K562 (cell line): Measurements from ENCODE around the gene DNAH3. TPM values are rescaled to one million over a fixed set of nuclear protein-coding genes. Genes with fewer than 3 reads are reported as not detected.
A peak's percentile ranks its signal among the peaks of the same experiment; 100 is the strongest.

Experiments used
- CBX1 ChIP-seq: sonication (generic); IDR thresholded peaks from 2 replicates; pipeline ENCODE4 v1.6.1; 2016; ENCODE audit warnings: antibody characterized with exemption, low read depth, mild to moderate bottlenecking
- DDX20 ChIP-seq: fragments of 450-650 bp; IDR thresholded peaks from 2 replicates; pipeline ENCODE4 v1.6.1; 2016; ENCODE audit warnings: missing genetic modification characterization, low read depth, mild to moderate bottlenecking, missing compliant biosample characterization, moderate library complexity
- FOXJ3 ChIP-seq: sonication (generic); formaldehyde crosslinking; IDR thresholded peaks from 2 replicates; pipeline ENCODE4 v1.4.0; 2020; ENCODE audit warnings: mild to moderate bottlenecking, missing genetic modification reagents
- GTF2F1 ChIP-seq: IDR thresholded peaks from 2 replicates; pipeline ENCODE4 v1.6.1; 2011; ENCODE audit warnings: low read depth, low read length, improper control_type of control experiment
- HOXB6 ChIP-seq: fragments of 250-450 bp; sonication (Bioruptor Pico); IDR thresholded peaks from 2 replicates; pipeline ENCODE4 v1.5.1; 2022; ENCODE audit warnings: mild to moderate bottlenecking, borderline replicate concordance
- KAT2B ChIP-seq: IDR thresholded peaks from one replicate; pipeline ENCODE4 v1.6.1; 2012; ENCODE audit warnings: low read depth, mild to moderate bottlenecking, control low read depth, inconsistent platforms, low read length, moderate library complexity
- KLF13 ChIP-seq: fragments of 450-650 bp; IDR thresholded peaks from 2 replicates; pipeline ENCODE4 v1.6.1; 2016; ENCODE audit warnings: missing genetic modification characterization, low read depth, mild to moderate bottlenecking, missing compliant biosample characterization, moderate library complexity, borderline replicate concordance
- LCOR ChIP-seq: sonication (generic); formaldehyde crosslinking; IDR thresholded peaks from 2 replicates; pipeline ENCODE4 v1.8.0; 2022; ENCODE audit warnings: mild to moderate bottlenecking, missing genetic modification reagents
- NR1H2 ChIP-seq: sonication (generic); formaldehyde crosslinking; IDR thresholded peaks from 2 replicates; pipeline ENCODE4 v1.4.0; 2020; ENCODE audit warnings: mild to moderate bottlenecking, missing genetic modification reagents
- NR2C1 ChIP-seq, 2 experiments: fragments of 450-650 bp; IDR thresholded peaks; 2 replicates each; pipeline ENCODE4 v1.6.1; 2017; ENCODE audit warnings: mild to moderate bottlenecking in 2 of 2, antibody characterized with exemption in 1 of 2, inconsistent platforms in 1 of 2, missing compliant biosample characterization in 1 of 2, missing genetic modification characterization in 1 of 2
- POU5F1 ChIP-seq: fragments of 150-350 bp; IDR thresholded peaks from 2 replicates; pipeline ENCODE4 v1.6.1; 2014; ENCODE audit warnings: borderline replicate concordance, low read length, low read depth, mild to moderate bottlenecking; ENCODE audit not compliant: partially characterized antibody
- RAD51 ChIP-seq: fragments of 450-650 bp; IDR thresholded peaks from 2 replicates; pipeline ENCODE4 v1.7.1; 2016; ENCODE audit warnings: low read depth, mild to moderate bottlenecking, borderline replicate concordance
- SAFB2 ChIP-seq: fragments of 200-400 bp; formaldehyde crosslinking; IDR thresholded peaks from 2 replicates; pipeline ENCODE4 v1.6.1; 2018; ENCODE audit warnings: borderline replicate concordance, low read length, low read depth, moderate library complexity; ENCODE audit not compliant: severe bottlenecking
- SIN3B ChIP-seq: fragments of 450-650 bp; IDR thresholded peaks from 2 replicates; pipeline ENCODE4 v1.6.1; 2017; ENCODE audit warnings: low read depth, mild to moderate bottlenecking, moderate library complexity
- STAG1 ChIP-seq: sonication (generic); formaldehyde crosslinking; IDR thresholded peaks from 2 replicates; pipeline ENCODE4 v1.5.0; 2020; ENCODE audit warnings: missing genetic modification reagents, borderline replicate concordance
- YY1 ChIP-seq, 3 experiments: IDR thresholded peaks; 2 replicates each; pipeline ENCODE4 v1.6.1; 2011; ENCODE audit warnings: low read length in 2 of 3, mild to moderate bottlenecking in 2 of 3, moderate library complexity in 2 of 3, borderline replicate concordance in 1 of 3, control low read depth in 1 of 3, low read depth in 1 of 3; ENCODE audit not compliant: insufficient read depth in 3 of 3, insufficient replicate concordance in 2 of 3, control insufficient read depth in 1 of 3, insufficient read length in 1 of 3; ENCODE audit errors: extremely low read depth in 1 of 3
- ZBED1 ChIP-seq: IDR thresholded peaks from 2 replicates; pipeline ENCODE4 v1.6.1; 2014
- ZNF444 ChIP-seq: fragments of 250-450 bp; sonication (Bioruptor Pico); IDR thresholded peaks from 2 replicates; pipeline ENCODE4 v1.4.0; 2020; ENCODE audit warnings: mild to moderate bottlenecking, moderate library complexity
- ZNF778 ChIP-seq: fragments of 450-650 bp; formaldehyde crosslinking; IDR thresholded peaks from 2 replicates; pipeline ENCODE4 v1.4.0; 2020; ENCODE audit warnings: mild to moderate bottlenecking, moderate library complexity
- polyA plus RNA-seq, 8 experiments: library from polyadenylated mRNA; depleted of rRNA in 4 of 8; stranded (reverse) in 5 of 8; unstranded in 3 of 8; fragments of >200 nt; fragmentation: Nextera tagmentation in 2 of 8; fragmentation: Illumina TruSeq in 1 of 8; extraction: Ambion mirVana in 2 of 8; extraction: Trizol in 1 of 8; gene quantifications; 2 replicates each; pipeline versions ENCODE4 v1.2.1 to v1.2.3, GENCODE V29; 2011 to 2014; ENCODE audit warnings: inconsistent platforms in 1 of 8, missing spikeins in 1 of 8
- total RNA-seq, 7 experiments: library from RNA; depleted of rRNA in 6 of 7; stranded (reverse); fragments of >200 nt in 6 of 7; fragmentation: Illumina TruSeq in 2 of 7; extraction: Trizol in 2 of 7; gene quantifications; 2 replicates each; pipeline versions ENCODE4 v1.2.1 to v1.2.3, GENCODE V29; 2011 to 2021; ENCODE audit warnings: low replicate concordance in 1 of 7
- TF ChIP-seq, protein P1 (sequence below): fragments of 200-400 bp; formaldehyde crosslinking; IDR thresholded peaks from 2 replicates; pipeline ENCODE4 v1.6.1; 2017; ENCODE audit warnings: mild to moderate bottlenecking, low read depth, low read length, moderate library complexity
- TF ChIP-seq, protein P2 (sequence below): sonication (generic); formaldehyde crosslinking; IDR thresholded peaks from 2 replicates; pipeline ENCODE4 v1.8.0; 2022; ENCODE audit warnings: mild to moderate bottlenecking, low read depth, missing genetic modification reagents
- TF ChIP-seq, protein P3 (sequence below): IDR thresholded peaks from 2 replicates; pipeline ENCODE4 v1.6.1; 2011; ENCODE audit not compliant: insufficient read length; ENCODE audit errors: extremely low read depth
- TF ChIP-seq, protein P4 (sequence below): sonication (generic); formaldehyde crosslinking; IDR thresholded peaks from 2 replicates; pipeline ENCODE4 v1.8.0; 2022; ENCODE audit warnings: missing genetic modification reagents, mild to moderate bottlenecking, moderate library complexity, borderline replicate concordance

Gene DNAH3
- total and polyA plus RNA-seq, 9 of the 15 experiments (the other 6 are each of a cell fraction or from before 2014, with no cell fraction given): 0.32 to 0.84 (median 0.44) TPM

DNA sequence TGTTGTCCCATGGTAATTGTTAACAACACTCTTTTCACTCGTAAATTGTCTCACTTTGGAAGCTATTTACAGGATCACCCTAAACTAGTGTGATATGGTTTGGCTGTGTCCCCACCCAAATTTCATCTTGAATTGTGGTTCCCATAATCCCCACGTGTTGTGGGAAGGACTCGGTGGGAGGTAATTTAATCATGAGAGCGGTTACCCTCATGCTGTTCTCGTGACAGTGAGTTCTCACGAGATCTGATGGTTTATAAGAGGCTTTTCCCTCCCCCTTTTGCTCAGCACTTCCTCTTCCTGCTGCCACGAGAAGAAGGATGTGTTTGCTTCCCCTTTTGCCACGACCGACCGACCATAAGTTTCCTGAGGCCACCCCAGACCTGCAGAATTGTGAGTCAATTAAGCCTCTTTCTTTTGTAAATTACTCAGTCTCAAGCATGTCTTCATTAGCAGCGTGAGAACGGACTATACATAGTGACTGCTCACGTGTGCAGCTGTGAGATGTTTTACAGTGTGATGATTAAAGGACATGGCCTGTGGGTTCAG is 34.4 kb downstream of the DNAH3 start (continued):
- TF ChIP-seq, protein P1, sequence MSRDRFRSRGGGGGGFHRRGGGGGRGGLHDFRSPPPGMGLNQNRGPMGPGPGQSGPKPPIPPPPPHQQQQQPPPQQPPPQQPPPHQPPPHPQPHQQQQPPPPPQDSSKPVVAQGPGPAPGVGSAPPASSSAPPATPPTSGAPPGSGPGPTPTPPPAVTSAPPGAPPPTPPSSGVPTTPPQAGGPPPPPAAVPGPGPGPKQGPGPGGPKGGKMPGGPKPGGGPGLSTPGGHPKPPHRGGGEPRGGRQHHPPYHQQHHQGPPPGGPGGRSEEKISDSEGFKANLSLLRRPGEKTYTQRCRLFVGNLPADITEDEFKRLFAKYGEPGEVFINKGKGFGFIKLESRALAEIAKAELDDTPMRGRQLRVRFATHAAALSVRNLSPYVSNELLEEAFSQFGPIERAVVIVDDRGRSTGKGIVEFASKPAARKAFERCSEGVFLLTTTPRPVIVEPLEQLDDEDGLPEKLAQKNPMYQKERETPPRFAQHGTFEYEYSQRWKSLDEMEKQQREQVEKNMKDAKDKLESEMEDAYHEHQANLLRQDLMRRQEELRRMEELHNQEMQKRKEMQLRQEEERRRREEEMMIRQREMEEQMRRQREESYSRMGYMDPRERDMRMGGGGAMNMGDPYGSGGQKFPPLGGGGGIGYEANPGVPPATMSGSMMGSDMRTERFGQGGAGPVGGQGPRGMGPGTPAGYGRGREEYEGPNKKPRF: no peak
- TF ChIP-seq, protein P2, sequence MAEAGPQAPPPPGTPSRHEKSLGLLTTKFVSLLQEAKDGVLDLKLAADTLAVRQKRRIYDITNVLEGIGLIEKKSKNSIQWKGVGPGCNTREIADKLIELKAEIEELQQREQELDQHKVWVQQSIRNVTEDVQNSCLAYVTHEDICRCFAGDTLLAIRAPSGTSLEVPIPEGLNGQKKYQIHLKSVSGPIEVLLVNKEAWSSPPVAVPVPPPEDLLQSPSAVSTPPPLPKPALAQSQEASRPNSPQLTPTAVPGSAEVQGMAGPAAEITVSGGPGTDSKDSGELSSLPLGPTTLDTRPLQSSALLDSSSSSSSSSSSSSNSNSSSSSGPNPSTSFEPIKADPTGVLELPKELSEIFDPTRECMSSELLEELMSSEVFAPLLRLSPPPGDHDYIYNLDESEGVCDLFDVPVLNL (CRISPR knock-in tag): no peak
- TF ChIP-seq, protein P3, sequence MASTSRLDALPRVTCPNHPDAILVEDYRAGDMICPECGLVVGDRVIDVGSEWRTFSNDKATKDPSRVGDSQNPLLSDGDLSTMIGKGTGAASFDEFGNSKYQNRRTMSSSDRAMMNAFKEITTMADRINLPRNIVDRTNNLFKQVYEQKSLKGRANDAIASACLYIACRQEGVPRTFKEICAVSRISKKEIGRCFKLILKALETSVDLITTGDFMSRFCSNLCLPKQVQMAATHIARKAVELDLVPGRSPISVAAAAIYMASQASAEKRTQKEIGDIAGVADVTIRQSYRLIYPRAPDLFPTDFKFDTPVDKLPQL: no peak
- no peak for TF ChIP-seq ZBED1
- peak; percentile 12; the same call in 1 of the 2 replicates for TF ChIP-seq RAD51
- no peak for TF ChIP-seq ZNF444 (CRISPR knock-in tag)
- TF ChIP-seq GTF2F1: no peak
- no peak for TF ChIP-seq STAG1 (CRISPR knock-in tag)
- TF ChIP-seq, protein P4, sequence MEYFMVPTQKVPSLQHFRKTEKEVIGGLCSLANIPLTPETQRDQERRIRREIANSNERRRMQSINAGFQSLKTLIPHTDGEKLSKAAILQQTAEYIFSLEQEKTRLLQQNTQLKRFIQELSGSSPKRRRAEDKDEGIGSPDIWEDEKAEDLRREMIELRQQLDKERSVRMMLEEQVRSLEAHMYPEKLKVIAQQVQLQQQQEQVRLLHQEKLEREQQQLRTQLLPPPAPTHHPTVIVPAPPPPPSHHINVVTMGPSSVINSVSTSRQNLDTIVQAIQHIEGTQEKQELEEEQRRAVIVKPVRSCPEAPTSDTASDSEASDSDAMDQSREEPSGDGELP: peak; percentile 36; the same call in 1 of the 2 replicates
- TF ChIP-seq SIN3B: no peak
- TF ChIP-seq FOXJ3 (CRISPR knock-in tag): no peak
- no peak for TF ChIP-seq SAFB2
- no peak for TF ChIP-seq ZNF778
- TF ChIP-seq KLF13 (tag): no peak
- peak; percentile 31; the same call in 1 of the 2 replicates for TF ChIP-seq CBX1
- no peak for TF ChIP-seq YY1 (IDR thresholded peaks at IDR 0.05; ENCODE audit: borderline replicate concordance in 1 of 3, control insufficient read depth in 1 of 3, extremely low read depth in 1 of 3, insufficient read depth in 3 of 3, insufficient read length in 1 of 3, insufficient replicate concordance in 2 of 3, low read depth in 1 of 3, low read length in 2 of 3)
- no peak for TF ChIP-seq NR1H2 (CRISPR knock-in tag)
- no peak for TF ChIP-seq POU5F1
- no peak for TF ChIP-seq HOXB6 (CRISPR knock-in tag)
- no peak; the same call in 1 of the 2 replicates for TF ChIP-seq NR2C1 (IDR thresholded peaks at IDR 0.05)
- no peak for TF ChIP-seq NR2C1 (tag; IDR thresholded peaks at IDR 0.05)
- TF ChIP-seq DDX20 (tag): no peak
- TF ChIP-seq LCOR (CRISPR knock-in tag): 0 out of 2 replicates have a peak, but pooled peaks have one; percentile 43
- TF ChIP-seq KAT2B: no peak
